Measurements from ENCODE around the gene C4orf17. TPM values are rescaled to one million over a fixed set of nuclear protein-coding genes. Genes with fewer than 3 reads are reported as not detected.

Gene C4orf17
- total RNA-seq, 4 donors from 2014 or later, result not detected

GRCh38 chr4:99467887-99468286, 42.9 kb upstream of the C4orf17 start:
- intact Hi-C loops (cut with DNase I; ENCODE audit: low total_unique reads), result no loop called here
- H3K9me3 ChIP-seq, result no peaks in the 10 kb centered on the region
- no peak for DNase-seq
- H3K4me3 ChIP-seq, result no peak overlapping the region
- H3K4me1 ChIP-seq, result no peaks in the 10 kb centered on the region
- in situ Hi-C loops (cut with MboI; ENCODE audit: low sequenced_read_pairs in 4 of 4), result loop anchor here in 2 of 4 donors (25.0 kb wide), 1 partner anchor 1006 kb away; no protein-coding TSS in a partner anchor
- TF ChIP-seq CTCF (IDR thresholded peaks at IDR 0.05 in 4 of 5, conservative IDR thresholded peaks at IDR 0.05 in 1 of 5) (no peak), POLR2A (IDR thresholded peaks at IDR 0.05) (no peak)
- H3K36me3 ChIP-seq, result no peaks in the 10 kb centered on the region
- no peak for ATAC-seq
- no peak overlapping the region for H3K27ac ChIP-seq
- no peaks in the 10 kb centered on the region for H3K27me3 ChIP-seq

- Histone ChIP-seq H3K4me3 (no peak overlapping the region), H3K27me3 (no peaks in the 10 kb centered on the region), H3K9me3 (no peaks in the 10 kb centered on the region), H3K4me1 (no peaks in the 10 kb centered on the region), H3K27ac (no peak overlapping the region), H3K36me3 (no peaks in the 10 kb centered on the region)
- ATAC-seq (no peak), DNase-seq (no peak)
- in situ Hi-C loops (cut with MboI; ENCODE audit: low sequenced_read_pairs in 4 of 4), result loop anchor here in 2 of 4 donors (25.0 kb wide), 1 partner anchor 1007 kb away; no protein-coding TSS in a partner anchor
- intact Hi-C loops (cut with DNase I; ENCODE audit: low total_unique reads), result no loop called here
- no peak for TF ChIP-seq CTCF (IDR thresholded peaks at IDR 0.05 in 4 of 5, conservative IDR thresholded peaks at IDR 0.05 in 1 of 5)
- TF ChIP-seq POLR2A (IDR thresholded peaks at IDR 0.05), result no peak
Measured at GRCh38 chr4:99468889-99469288, 41.9 kb upstream of the C4orf17 start.

GRCh38 chr4:99471349-99471748, 39.5 kb upstream of the C4orf17 start:
- H3K4me1 ChIP-seq, result no peaks in the 10 kb centered on the region
- H3K27ac ChIP-seq, result no peak overlapping the region

GRCh38 chr4:99471896-99472295, 38.9 kb upstream of the C4orf17 start:
- no peaks in the 10 kb centered on the region for H3K9me3 ChIP-seq
- TF ChIP-seq POLR2A (IDR thresholded peaks at IDR 0.05) (no peak), CTCF (IDR thresholded peaks at IDR 0.05 in 4 of 5, conservative IDR thresholded peaks at IDR 0.05 in 1 of 5) (no peak)
- H3K36me3 ChIP-seq, result no peaks in the 10 kb centered on the region
- intact Hi-C loops (cut with DNase I; ENCODE audit: low total_unique reads), result no loop called here
- DNase-seq (no peak), ATAC-seq (no peak)
- no peaks in the 10 kb centered on the region for H3K27me3 ChIP-seq
- in situ Hi-C loops (cut with MboI; ENCODE audit: low sequenced_read_pairs in 4 of 4), result loop anchor here in 2 of 4 donors (25.0 kb wide), 1 partner anchor 1010 kb away; no protein-coding TSS in a partner anchor
- H3K4me1 ChIP-seq, result no peaks in the 10 kb centered on the region
- H3K27ac ChIP-seq, result no peak overlapping the region
- no peak overlapping the region for H3K4me3 ChIP-seq

More at GRCh38 chr4:99471349-99471748, 39.5 kb upstream of the C4orf17 start:
- TF ChIP-seq CTCF (IDR thresholded peaks at IDR 0.05 in 4 of 5, conservative IDR thresholded peaks at IDR 0.05 in 1 of 5), result no peak
- no peak for TF ChIP-seq POLR2A (IDR thresholded peaks at IDR 0.05)
- in situ Hi-C loops (cut with MboI; ENCODE audit: low sequenced_read_pairs in 4 of 4) (loop anchor here in 2 of 4 donors (25.0 kb wide), 1 partner anchor 1009 kb away; no protein-coding TSS in a partner anchor), intact Hi-C loops (cut with DNase I; ENCODE audit: low total_unique reads) (no loop called here)
- Histone ChIP-seq H3K4me3 (no peak overlapping the region), H3K27me3 (no peaks in the 10 kb centered on the region), H3K9me3 (no peaks in the 10 kb centered on the region), H3K36me3 (no peaks in the 10 kb centered on the region)
- DNase-seq (no peak), ATAC-seq (no peak)

GRCh38 chr4:99473131-99473530, 37.7 kb upstream of the C4orf17 start:
- Histone ChIP-seq H3K9me3 (no peaks in the 10 kb centered on the region), H3K4me1 (no peaks in the 10 kb centered on the region), H3K27ac (no peak overlapping the region), H3K36me3 (no peaks in the 10 kb centered on the region), H3K4me3 (no peak overlapping the region), H3K27me3 (no peaks in the 10 kb centered on the region)
- TF ChIP-seq CTCF (IDR thresholded peaks at IDR 0.05 in 4 of 5, conservative IDR thresholded peaks at IDR 0.05 in 1 of 5) (no peak), POLR2A (IDR thresholded peaks at IDR 0.05) (no peak)
- no peak for DNase-seq
- in situ Hi-C loops (cut with MboI; ENCODE audit: low sequenced_read_pairs in 4 of 4), result loop anchor here in 2 of 4 donors (25.0 kb wide), 1 partner anchor 1011 kb away; no protein-coding TSS in a partner anchor
- ATAC-seq, result no peak
- intact Hi-C loops (cut with DNase I; ENCODE audit: low total_unique reads), result no loop called here
